Activated T-cell treated with anti-CD3 and anti-CD28 coated beads, Interleukin-2, amount 50 U/mL, for 1 hour (primary cell): ENCODE measurements around the gene SERPINB8.

Source experiments
- DNase-seq: peaks from one replicate; pipeline ENCODE4 v3.0.0-alpha.2; 2020

SERPINB8 gene

GRCh38 chr18:64019922-64020756 is 50.3 kb downstream of the SERPINB8 start:
- no peak for DNase-seq

- DNase-seq = no peak
Measured at GRCh38 chr18:64026350-64026749, 56.5 kb downstream of the SERPINB8 start.

GRCh38 chr18:64027931-64028695 is 58.2 kb downstream of the SERPINB8 start:
- no peak for DNase-seq

GRCh38 chr18:64029096-64029495 is 59.2 kb downstream of the SERPINB8 start:
- DNase-seq = no peak

- no peak for DNase-seq
Measured at GRCh38 chr18:64031411-64031810, 61.5 kb downstream of the SERPINB8 start.

- DNase-seq = no peak
Measured at GRCh38 chr18:64032312-64032711, 62.4 kb downstream of the SERPINB8 start.

GRCh38 chr18:64037812-64038414 is 68.0 kb downstream of the SERPINB8 start:
- DNase-seq = no peak
